ENCODE data around the gene FGGY.

- no peak for TF ChIP-seq POLR2AphosphoS5 (IDR thresholded peaks at IDR 0.05; ENCODE audit: borderline replicate concordance, low read depth, low read length)
- TF ChIP-seq EZH2 (IDR thresholded peaks at IDR 0.05): no peak
- TF ChIP-seq FOXP2 (optimal IDR thresholded peaks at IDR 0.05; ENCODE audit: control extremely low read depth, extremely low read length, insufficient read depth): no peak
These were observed 506.7 kb downstream of the FGGY start for GRCh38 chr1:59803458-59804038.
